HG03558 (cell line): Measurements from ENCODE around the gene RNFT2.
"Not testable (repeated sequence)": the region's sequence is repeated elsewhere in the genome, so short reads cannot be mapped to it uniquely, and the experiment has no call there.

Experiments used
- ATAC-seq: cut with Tn5 transposase; IDR thresholded peaks from one replicate; pipeline ENCODE4 v1.9.1; 2021; ENCODE audit warnings: moderate number of reproducible peaks; ENCODE audit not compliant: unreplicated experiment; ENCODE audit errors: extremely low read depth

Gene RNFT2

GRCh38 chr12:116789562-116789961 lies 51.4 kb downstream of the RNFT2 start:
- not testable (repeated sequence) for ATAC-seq

GRCh38 chr12:116790066-116790465 lies 52.0 kb downstream of the RNFT2 start:
- no peak for ATAC-seq

GRCh38 chr12:116792403-116792802 lies 54.3 kb downstream of the RNFT2 start:
- ATAC-seq = no peak

- ATAC-seq = no peak
These were observed 56.6 kb downstream of the RNFT2 start for GRCh38 chr12:116794725-116795124.

- ATAC-seq = no peak
These were observed 59.8 kb downstream of the RNFT2 start for GRCh38 chr12:116797885-116798284.

- no peak for ATAC-seq
These were observed 60.6 kb downstream of the RNFT2 start for GRCh38 chr12:116798719-116799118.

- ATAC-seq = no peak
These were observed 61.8 kb downstream of the RNFT2 start for GRCh38 chr12:116799955-116800354.

GRCh38 chr12:116800918-116801317 lies 62.8 kb downstream of the RNFT2 start:
- ATAC-seq = no peak

- no peak for ATAC-seq
These were observed 63.9 kb downstream of the RNFT2 start for GRCh38 chr12:116802018-116802417.

- ATAC-seq = no peak
These were observed 65.1 kb downstream of the RNFT2 start for GRCh38 chr12:116803013-116803736.

- no peak for ATAC-seq
These were observed 65.9 kb downstream of the RNFT2 start for GRCh38 chr12:116804051-116804450.

GRCh38 chr12:116806845-116807440 lies 68.8 kb downstream of the RNFT2 start:
- no peak for ATAC-seq

- ATAC-seq = no peak
These were observed 69.4 kb downstream of the RNFT2 start for GRCh38 chr12:116807546-116807945.

GRCh38 chr12:116808113-116809105 lies 70.3 kb downstream of the RNFT2 start:
- no peak for ATAC-seq

- no peak for ATAC-seq
These were observed 74.1 kb downstream of the RNFT2 start for GRCh38 chr12:116812238-116812637.

- ATAC-seq = no peak
These were observed 75.3 kb downstream of the RNFT2 start for GRCh38 chr12:116813271-116814041.

GRCh38 chr12:116814766-116815165 lies 76.7 kb downstream of the RNFT2 start:
- not testable (repeated sequence) for ATAC-seq

- ATAC-seq = no peak
These were observed 80.3 kb downstream of the RNFT2 start for GRCh38 chr12:116818341-116818856.

- ATAC-seq = peak; percentile 71
These were observed 81.1 kb downstream of the RNFT2 start for GRCh38 chr12:116818948-116819832.
